ENCODE data around the gene HOXB7. TPM values are rescaled to one million over a fixed set of nuclear protein-coding genes. Genes with fewer than 3 reads are reported as not detected.

Gene HOXB7
- total RNA-seq, 4 donors from 2014 or later = 2.3 to 11.1 (median 5.2) TPM

DNA sequence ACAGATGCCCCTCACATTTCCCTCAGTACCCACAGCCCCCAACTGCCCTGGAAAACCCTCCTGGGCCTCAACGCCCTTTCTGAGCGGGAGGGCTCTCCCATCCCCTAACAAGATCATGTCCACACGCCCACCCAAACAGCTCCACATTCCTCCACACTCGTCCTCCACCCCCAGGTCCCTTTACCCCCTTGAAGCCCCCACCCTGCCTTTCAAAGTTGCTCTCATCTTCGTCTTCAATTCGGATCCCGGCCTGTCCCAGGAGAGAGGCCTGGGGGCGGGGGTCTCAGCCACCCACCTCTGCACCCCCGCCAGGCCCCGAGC, 47.0 kb downstream of the HOXB7 start:
- TF ChIP-seq, protein P1, sequence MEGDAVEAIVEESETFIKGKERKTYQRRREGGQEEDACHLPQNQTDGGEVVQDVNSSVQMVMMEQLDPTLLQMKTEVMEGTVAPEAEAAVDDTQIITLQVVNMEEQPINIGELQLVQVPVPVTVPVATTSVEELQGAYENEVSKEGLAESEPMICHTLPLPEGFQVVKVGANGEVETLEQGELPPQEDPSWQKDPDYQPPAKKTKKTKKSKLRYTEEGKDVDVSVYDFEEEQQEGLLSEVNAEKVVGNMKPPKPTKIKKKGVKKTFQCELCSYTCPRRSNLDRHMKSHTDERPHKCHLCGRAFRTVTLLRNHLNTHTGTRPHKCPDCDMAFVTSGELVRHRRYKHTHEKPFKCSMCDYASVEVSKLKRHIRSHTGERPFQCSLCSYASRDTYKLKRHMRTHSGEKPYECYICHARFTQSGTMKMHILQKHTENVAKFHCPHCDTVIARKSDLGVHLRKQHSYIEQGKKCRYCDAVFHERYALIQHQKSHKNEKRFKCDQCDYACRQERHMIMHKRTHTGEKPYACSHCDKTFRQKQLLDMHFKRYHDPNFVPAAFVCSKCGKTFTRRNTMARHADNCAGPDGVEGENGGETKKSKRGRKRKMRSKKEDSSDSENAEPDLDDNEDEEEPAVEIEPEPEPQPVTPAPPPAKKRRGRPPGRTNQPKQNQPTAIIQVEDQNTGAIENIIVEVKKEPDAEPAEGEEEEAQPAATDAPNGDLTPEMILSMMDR (IDR thresholded peaks at IDR 0.05; ENCODE audit: low read depth) = no peak

GRCh38 chr17:48563385-48563838, 47.4 kb downstream of the HOXB7 start:
- TF ChIP-seq, protein P1 (IDR thresholded peaks at IDR 0.05; ENCODE audit: low read depth) = no peak

- TF ChIP-seq, protein P1 (IDR thresholded peaks at IDR 0.05; ENCODE audit: low read depth) = no peak
These were observed 47.9 kb downstream of the HOXB7 start for GRCh38 chr17:48562934-48563333.

DNA sequence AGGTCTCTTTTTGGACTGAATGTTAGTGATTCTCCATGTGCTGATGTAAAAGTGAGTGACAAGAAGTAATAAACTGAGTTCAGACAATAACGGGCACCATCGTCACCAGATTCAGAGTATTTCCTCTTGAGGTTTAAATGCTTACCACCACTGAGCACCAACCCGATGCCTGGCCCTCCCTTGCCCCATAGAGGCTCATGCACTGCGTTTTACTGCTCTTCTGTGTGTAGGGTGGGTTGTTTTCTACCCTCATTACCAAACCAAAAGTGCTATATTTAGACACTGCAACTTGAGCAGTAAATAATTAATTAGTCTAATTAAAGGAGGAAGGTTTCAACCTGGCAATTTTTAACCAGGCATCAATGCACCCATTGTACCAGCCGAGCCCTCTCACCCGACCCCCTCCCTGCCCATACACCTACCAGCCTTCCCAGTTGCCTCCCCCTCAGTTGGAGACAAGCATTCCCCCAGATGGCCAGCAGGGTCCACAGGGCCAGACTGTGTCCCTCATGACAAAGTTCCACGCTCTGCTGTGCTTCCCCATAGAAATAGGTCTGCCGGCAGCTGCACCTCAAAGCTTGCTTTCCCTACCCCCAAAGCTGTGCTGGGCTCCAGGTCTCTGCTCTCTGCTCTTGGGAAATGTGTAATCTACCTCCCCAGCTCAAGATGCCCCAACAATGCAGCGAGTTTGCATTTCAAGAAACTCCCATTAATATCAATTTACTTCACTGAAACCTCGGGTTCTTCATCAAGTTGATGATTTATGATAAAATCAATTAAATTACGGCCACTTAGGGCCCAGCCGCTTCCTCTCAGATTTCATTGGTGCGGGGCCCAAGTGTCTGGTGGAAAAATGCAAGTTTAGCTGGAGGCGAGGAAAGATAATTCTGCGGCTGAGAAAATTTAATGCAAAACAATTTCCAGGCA, 48.7 kb downstream of the HOXB7 start:
- TF ChIP-seq, protein P1 (IDR thresholded peaks at IDR 0.05; ENCODE audit: low read depth) = no peak

GRCh38 chr17:48559840-48560817, 50.7 kb downstream of the HOXB7 start:
- TF ChIP-seq, protein P1 (IDR thresholded peaks at IDR 0.05; ENCODE audit: low read depth) = no peak

DNA sequence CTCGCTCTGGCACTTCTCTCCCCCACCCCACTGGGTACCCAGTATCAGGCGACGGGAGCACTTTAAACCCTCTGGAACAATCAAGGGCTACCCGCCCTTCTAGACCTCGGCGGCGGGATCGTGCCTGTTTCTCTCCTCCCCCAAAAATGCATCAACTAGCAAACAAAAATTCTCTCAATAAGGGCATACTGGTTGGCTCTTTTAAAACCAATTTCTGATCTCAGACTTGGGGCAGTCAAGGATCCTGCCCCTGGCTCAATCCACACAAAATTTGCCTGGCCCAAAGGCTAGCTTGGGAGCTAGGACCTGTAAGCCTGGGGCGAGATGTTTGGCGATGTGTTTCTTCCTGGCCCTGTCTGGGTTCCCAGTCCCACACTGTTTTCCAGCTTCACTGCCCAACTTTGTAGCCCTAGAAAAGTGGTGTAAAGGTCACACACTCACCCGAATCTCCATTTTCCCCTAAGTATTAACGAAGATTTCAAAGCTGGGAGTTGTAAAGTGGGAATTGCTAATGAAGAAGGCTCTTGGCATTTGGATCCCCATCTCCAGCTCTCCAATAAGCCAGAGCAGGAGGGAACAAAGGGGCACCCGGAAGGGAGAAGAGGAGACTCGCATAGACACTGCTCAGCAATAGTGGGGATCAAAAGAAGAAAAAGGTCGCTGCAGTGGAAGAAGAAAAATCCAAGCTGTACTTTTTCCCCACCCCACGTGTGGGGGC, 51.5 kb downstream of the HOXB7 start:
- TF ChIP-seq, protein P1 (IDR thresholded peaks at IDR 0.05; ENCODE audit: low read depth) = no peak

Measured in subcutaneous adipose tissue (tissue), 4 donors.